HepG2 (cell line): Measurements from ENCODE around the gene PIP4K2B. TPM values are rescaled to one million over a fixed set of nuclear protein-coding genes. Genes with fewer than 3 reads are reported as not detected.

ENCODE experiments used
- CHD2 ChIP-seq: IDR thresholded peaks from 2 replicates; pipeline ENCODE4 v1.6.1; 2011; ENCODE audit warnings: low read depth, low read length, improper control_type of control experiment
- HNRNPL ChIP-seq: fragments of 200-400 bp; formaldehyde crosslinking; IDR thresholded peaks from 2 replicates; pipeline ENCODE4 v1.6.1; 2017; ENCODE audit warnings: mild to moderate bottlenecking, low read depth, low read length
- SOX13 ChIP-seq, 3 experiments: fragments of 450-650 bp in 1 of 3; sonication (generic) in 1 of 3; formaldehyde crosslinking in 1 of 3; IDR thresholded peaks in 2 of 3; conservative IDR thresholded peaks in 1 of 3; 2 replicates each; pipeline versions ENCODE4 v1.5.0 to v1.6.1; 2016 to 2020; ENCODE audit warnings: antibody characterized with exemption in 1 of 3, mild to moderate bottlenecking in 1 of 3, missing compliant biosample characterization in 1 of 3, missing genetic modification reagents in 1 of 3, moderate library complexity in 1 of 3
- ZBTB8A ChIP-seq: sonication (generic); formaldehyde crosslinking; IDR thresholded peaks from 2 replicates; pipeline ENCODE4 v1.4.0; 2020; ENCODE audit warnings: mild to moderate bottlenecking, low read depth, missing genetic modification reagents, borderline replicate concordance
- ZNF564 ChIP-seq: sonication (generic); formaldehyde crosslinking; IDR thresholded peaks from 2 replicates; pipeline ENCODE4 v1.8.1; 2023; ENCODE audit warnings: mild to moderate bottlenecking, missing genetic modification reagents
- ZNF772 ChIP-seq: sonication (generic); formaldehyde crosslinking; IDR thresholded peaks from 2 replicates; pipeline ENCODE4 v1.5.0; 2020; ENCODE audit warnings: mild to moderate bottlenecking, missing genetic modification reagents
- ZNF773 ChIP-seq: sonication (generic); formaldehyde crosslinking; IDR thresholded peaks from 2 replicates; pipeline ENCODE4 v1.4.0; 2020; ENCODE audit warnings: missing genetic modification reagents, borderline replicate concordance
- polyA plus RNA-seq, 8 experiments: library from polyadenylated mRNA; depleted of rRNA in 3 of 8; stranded (reverse) in 7 of 8; unstranded in 1 of 8; fragments of >200 nt; fragmentation: Illumina TruSeq in 4 of 8; extraction: Trizol in 4 of 8; gene quantifications; 2 replicates each; pipeline versions ENCODE4 v1.2.1 to v1.2.3, GENCODE V29; 2011 to 2016; ENCODE audit warnings: low read depth in 4 of 8, missing spikeins in 1 of 8, mixed read lengths in 1 of 8; ENCODE audit not compliant: insufficient read depth in 1 of 8
- total RNA-seq, 5 experiments: library from RNA; depleted of rRNA; stranded (reverse); fragments of >200 nt; fragmentation: Illumina TruSeq; extraction: Trizol; gene quantifications; 2 replicates each; pipeline ENCODE4 v1.2.3, GENCODE V29; 2016; ENCODE audit warnings: low read depth in 1 of 5
- TF ChIP-seq, protein P1 (sequence below): sonication (generic); formaldehyde crosslinking; IDR thresholded peaks from 2 replicates; pipeline ENCODE4 v1.4.0; 2020; ENCODE audit warnings: mild to moderate bottlenecking, missing genetic modification reagents
- TF ChIP-seq, protein P2 (sequence below): sonication (generic); formaldehyde crosslinking; IDR thresholded peaks from 2 replicates; pipeline ENCODE4 v1.5.0; 2020; ENCODE audit warnings: mild to moderate bottlenecking, missing genetic modification reagents
- TF ChIP-seq, protein P3 (sequence below): sonication (generic); formaldehyde crosslinking; IDR thresholded peaks from 2 replicates; pipeline ENCODE4 v1.5.0; 2020; ENCODE audit warnings: mild to moderate bottlenecking, missing genetic modification reagents, borderline replicate concordance

The PIP4K2B gene
- total and polyA plus RNA-seq, 2 of the 13 experiments (the other 11 are each of a cell fraction or from before 2014, with no cell fraction given): 20.4 to 54.0 TPM

DNA sequence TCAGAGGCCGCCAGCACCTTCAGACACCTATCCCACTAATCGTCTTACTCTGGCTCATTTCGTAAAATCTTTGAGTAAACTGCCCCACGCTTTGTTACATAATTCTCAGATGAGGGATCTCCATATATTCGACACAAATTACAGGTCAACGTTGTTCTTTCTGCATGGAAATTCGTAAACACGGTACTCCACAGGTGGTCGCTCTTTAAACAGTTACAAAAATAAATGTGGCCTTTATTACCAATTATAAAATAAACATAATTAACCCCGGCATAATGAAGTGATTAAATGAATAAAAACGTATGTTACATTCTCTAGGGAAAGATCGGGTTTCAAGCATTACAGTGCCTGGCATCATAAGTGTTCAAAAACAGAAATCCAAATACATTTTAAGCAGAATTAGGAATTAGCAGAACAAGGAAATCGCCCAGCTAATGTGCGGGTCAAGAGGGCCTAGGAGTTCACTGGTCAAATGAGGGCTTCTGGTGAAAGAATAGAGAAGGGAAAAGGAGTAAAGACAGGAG, 943 bp upstream of the PIP4K2B start (continued):
- TF ChIP-seq HNRNPL: no peak
- no peak for TF ChIP-seq ZNF773 (CRISPR knock-in tag)
- no peak for TF ChIP-seq ZBTB8A (CRISPR knock-in tag)
- TF ChIP-seq SOX13 (IDR thresholded peaks at IDR 0.05): no peak
- peak in 1 of 2 experiments; percentile 72; a peak in 1 of 4 replicates for TF ChIP-seq SOX13 (CRISPR knock-in tag; conservative IDR thresholded peaks at IDR 0.05 in 1 of 2, IDR thresholded peaks at IDR 0.05 in 1 of 2)
- no peak for TF ChIP-seq ZNF772 (CRISPR knock-in tag)
- TF ChIP-seq ZNF564: no peak
- no peak for TF ChIP-seq CHD2
- TF ChIP-seq, protein P1, sequence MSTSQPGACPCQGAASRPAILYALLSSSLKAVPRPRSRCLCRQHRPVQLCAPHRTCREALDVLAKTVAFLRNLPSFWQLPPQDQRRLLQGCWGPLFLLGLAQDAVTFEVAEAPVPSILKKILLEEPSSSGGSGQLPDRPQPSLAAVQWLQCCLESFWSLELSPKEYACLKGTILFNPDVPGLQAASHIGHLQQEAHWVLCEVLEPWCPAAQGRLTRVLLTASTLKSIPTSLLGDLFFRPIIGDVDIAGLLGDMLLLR: no peak
- TF ChIP-seq, protein P2, sequence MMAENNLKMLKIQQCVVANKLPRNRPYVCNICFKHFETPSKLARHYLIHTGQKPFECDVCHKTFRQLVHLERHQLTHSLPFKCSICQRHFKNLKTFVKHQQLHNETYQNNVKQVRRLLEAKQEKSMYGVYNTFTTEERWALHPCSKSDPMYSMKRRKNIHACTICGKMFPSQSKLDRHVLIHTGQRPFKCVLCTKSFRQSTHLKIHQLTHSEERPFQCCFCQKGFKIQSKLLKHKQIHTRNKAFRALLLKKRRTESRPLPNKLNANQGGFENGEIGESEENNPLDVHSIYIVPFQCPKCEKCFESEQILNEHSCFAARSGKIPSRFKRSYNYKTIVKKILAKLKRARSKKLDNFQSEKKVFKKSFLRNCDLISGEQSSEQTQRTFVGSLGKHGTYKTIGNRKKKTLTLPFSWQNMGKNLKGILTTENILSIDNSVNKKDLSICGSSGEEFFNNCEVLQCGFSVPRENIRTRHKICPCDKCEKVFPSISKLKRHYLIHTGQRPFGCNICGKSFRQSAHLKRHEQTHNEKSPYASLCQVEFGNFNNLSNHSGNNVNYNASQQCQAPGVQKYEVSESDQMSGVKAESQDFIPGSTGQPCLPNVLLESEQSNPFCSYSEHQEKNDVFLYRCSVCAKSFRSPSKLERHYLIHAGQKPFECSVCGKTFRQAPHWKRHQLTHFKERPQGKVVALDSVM (CRISPR knock-in tag): no peak
- TF ChIP-seq, protein P3, sequence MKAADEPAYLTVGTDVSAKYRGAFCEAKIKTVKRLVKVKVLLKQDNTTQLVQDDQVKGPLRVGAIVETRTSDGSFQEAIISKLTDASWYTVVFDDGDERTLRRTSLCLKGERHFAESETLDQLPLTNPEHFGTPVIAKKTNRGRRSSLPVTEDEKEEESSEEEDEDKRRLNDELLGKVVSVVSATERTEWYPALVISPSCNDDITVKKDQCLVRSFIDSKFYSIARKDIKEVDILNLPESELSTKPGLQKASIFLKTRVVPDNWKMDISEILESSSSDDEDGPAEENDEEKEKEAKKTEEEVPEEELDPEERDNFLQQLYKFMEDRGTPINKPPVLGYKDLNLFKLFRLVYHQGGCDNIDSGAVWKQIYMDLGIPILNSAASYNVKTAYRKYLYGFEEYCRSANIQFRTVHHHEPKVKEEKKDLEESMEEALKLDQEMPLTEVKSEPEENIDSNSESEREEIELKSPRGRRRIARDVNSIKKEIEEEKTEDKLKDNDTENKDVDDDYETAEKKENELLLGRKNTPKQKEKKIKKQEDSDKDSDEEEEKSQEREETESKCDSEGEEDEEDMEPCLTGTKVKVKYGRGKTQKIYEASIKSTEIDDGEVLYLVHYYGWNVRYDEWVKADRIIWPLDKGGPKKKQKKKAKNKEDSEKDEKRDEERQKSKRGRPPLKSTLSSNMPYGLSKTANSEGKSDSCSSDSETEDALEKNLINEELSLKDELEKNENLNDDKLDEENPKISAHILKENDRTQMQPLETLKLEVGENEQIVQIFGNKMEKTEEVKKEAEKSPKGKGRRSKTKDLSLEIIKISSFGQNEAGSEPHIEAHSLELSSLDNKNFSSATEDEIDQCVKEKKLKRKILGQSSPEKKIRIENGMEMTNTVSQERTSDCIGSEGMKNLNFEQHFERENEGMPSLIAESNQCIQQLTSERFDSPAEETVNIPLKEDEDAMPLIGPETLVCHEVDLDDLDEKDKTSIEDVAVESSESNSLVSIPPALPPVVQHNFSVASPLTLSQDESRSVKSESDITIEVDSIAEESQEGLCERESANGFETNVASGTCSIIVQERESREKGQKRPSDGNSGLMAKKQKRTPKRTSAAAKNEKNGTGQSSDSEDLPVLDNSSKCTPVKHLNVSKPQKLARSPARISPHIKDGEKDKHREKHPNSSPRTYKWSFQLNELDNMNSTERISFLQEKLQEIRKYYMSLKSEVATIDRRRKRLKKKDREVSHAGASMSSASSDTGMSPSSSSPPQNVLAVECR (CRISPR knock-in tag): 0 out of 2 replicates have a peak, but pooled peaks have one; percentile 21
